H7 (cell line): ENCODE results near the gene CSMD2. TPM values are rescaled to one million over a fixed set of nuclear protein-coding genes. Genes with fewer than 3 reads are reported as not detected.

Experiments
- DNase-seq: peaks from one replicate; pipeline ENCODE4 v3.0.0; 2012
- H3K27me3 ChIP-seq: 2 replicates; pipeline ENCODE4 v1.6.0; 2011; ENCODE audit warnings: mild to moderate bottlenecking, low read length; ENCODE audit not compliant: control insufficient read depth, insufficient read depth
- H3K36me3 ChIP-seq: replicated peaks from 2 replicates; pipeline ENCODE4 v1.5.1; 2011; ENCODE audit warnings: low read length; ENCODE audit not compliant: control insufficient read depth, insufficient read depth
- H3K4me3 ChIP-seq: 2 replicates; pipeline ENCODE4 v1.5.1; 2011; ENCODE audit warnings: low read depth, mild to moderate bottlenecking, control low read depth, low read length, moderate library complexity; ENCODE audit not compliant: insufficient read depth
- total RNA-seq: library from RNA; depleted of rRNA; stranded (reverse); fragments of >200 nt; shearing (Covaris generic); gene quantifications from 2 replicates; pipeline ENCODE4 v1.2.3, GENCODE V29; 2014

Gene CSMD2
- total RNA-seq, 1 experiment from 2014 or later = 6.3 TPM

DNA sequence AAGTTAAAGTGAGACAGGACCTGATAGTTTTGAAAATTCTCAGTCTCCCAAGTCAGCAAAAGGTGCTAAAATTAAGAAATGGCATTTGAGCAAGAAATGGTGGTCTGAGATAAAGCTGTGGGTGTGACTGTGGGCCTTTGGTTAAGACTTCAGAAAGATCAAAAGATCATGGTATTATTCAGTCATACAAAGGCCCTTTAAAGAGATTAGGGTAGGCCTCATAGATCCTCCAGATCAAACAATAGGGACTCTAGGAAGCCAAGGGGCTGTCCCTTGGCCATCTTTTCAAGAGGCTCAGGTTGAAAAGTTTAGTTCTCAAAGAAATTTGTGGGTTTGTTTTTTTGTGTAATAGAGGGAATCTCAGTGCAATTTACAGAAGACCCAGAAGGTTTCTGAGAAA lies 292.8 kb downstream of the CSMD2 start:
- Histone ChIP-seq H3K27me3 (no peaks in the 10 kb centered on the region), H3K36me3 (no peaks in the 10 kb centered on the region), H3K4me3 (no peak overlapping the region)
- DNase-seq = no peak

DNA sequence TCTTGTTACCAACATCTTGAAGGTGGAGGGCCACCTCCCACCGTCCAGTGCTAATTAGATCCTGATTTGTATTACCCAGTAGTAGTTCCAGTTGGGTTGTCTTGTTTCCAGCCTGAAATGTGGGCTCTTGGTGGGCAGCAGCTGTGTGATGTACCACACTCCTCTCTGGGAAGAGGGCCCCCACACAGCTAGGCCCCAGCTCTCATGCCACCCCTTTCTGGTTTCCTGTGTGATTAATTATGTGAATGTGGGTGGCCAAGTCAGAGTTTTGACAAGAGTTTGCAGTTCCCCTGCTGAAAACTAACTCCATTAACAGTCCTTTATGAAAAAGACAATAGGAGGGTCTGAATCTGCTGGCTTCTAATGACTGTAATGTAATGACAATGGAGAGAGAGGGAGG lies 297.3 kb downstream of the CSMD2 start:
- no peak for DNase-seq
- Histone ChIP-seq H3K36me3 (no peaks in the 10 kb centered on the region), H3K27me3 (no peaks in the 10 kb centered on the region), H3K4me3 (no peak overlapping the region)

DNA sequence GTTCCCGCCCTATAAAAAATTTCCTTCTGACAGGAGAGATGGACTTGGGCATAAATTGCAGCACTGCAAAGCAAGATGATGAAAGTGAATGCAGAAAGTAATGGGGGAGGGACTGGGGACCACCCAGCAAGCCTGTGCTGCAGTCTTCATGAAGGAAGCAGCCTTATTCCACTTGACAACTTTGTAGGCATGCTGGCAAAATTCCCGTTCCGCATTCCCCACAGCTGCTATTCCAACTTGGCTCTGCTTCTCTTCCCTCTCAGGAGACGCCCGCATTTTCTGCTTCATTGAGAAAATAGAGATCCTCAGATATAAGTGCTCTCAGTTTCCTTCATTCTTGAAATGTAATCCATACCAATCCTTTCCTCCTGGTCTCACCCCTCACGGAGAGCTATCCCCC lies 298.7 kb downstream of the CSMD2 start:
- DNase-seq = no peak
- Histone ChIP-seq H3K4me3 (no peak overlapping the region), H3K27me3 (no peaks in the 10 kb centered on the region), H3K36me3 (no peaks in the 10 kb centered on the region)

DNA sequence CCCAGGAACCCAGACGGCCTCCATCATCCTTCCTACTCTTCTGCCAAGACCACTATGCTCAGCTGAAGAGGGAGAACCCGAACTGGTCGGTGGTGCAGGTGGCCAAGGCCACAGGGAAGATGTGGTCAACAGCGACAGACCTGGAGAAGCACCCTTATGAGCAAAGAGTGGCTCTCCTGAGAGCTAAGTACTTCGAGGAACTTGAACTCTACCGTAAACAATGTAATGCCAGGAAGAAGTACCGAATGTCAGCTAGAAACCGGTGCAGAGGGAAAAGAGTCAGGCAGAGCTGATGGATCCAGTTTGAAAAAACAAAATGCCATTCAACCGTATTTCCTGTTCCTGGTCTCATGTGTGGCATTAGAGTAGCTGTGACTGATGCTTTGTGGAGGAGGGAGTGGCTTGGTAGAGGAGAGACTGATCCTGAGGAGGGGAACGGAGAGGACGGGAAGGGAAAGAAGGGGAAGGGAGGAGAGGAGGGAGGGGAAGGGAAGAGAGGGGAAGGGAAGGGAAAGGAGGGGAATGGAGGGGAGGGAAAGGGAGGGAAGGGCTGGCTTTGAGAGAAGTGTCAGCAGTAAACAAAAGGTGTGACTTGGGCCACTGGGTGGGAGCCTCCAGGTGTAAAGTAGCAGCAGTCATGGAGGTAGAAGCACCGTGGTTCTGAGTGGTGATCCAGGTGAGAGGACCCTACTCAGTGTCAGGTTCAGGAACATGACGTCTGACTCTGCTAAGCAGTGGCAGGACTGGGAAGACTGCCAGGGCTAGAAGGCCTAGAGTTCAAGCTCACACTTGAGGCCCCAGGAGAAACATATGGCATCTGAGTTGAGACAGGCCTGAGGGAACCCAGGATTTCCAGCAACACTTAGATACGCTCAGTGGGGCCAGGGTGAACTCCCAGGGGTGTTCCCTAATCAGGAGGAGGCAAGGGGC lies 300.3 kb downstream of the CSMD2 start:
- no peak overlapping the region for H3K4me3 ChIP-seq
- H3K36me3 ChIP-seq = no peaks in the 10 kb centered on the region
- H3K27me3 ChIP-seq = no peaks in the 10 kb centered on the region
- no peak for DNase-seq

DNA sequence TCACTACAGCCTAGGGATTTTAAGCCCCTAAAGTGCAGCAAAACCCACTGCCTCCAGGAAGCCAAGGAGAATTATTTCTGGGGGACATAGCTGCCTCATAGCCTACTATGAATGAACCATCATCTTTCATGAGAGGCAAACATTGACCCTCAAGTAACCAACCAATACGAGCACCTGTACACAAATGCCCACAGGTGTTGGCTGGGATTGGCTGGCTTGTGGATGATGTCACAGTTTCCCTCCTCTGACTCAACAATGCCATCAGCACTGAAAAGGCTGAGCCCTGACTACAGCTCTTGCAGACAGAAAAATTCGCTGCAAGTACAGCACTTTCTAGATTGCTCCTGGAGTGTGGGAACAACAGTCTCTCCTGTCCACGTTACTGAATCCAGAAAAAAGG lies 301.3 kb downstream of the CSMD2 start, which contains the start of gene HMGB4:
HMGB4 (plus strand) TSS at position 301 of the 400 bp plus-strand sequence. CDS start 113 bp downstream, outside the sequence.
- Histone ChIP-seq H3K36me3 (no peaks in the 10 kb centered on the region), H3K4me3 (no peak within 1 kb of the TSS), H3K27me3 (no peaks in the 10 kb centered on the region)
- DNase-seq = no peak

DNA sequence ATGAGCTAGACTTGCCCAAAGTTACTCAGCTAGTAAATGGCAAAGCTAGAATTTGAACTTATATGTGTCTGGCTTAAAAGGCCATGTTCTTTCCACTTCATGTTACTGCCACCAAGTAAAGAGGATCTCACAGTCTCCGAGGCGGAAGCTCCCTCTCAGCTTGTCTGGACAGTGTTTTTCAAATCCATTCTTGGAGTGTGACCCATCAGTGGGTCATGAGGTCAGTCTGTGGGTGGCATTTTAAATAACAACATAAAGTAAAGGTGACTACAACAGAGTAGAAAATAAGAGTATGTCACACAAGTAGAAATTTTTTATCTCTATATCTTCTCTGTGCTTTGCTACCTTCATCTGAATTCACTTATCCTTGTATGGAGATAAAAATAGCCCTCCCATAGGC lies 304.4 kb downstream of the CSMD2 start:
- no peak for DNase-seq
- no peaks in the 10 kb centered on the region for H3K27me3 ChIP-seq
- H3K4me3 ChIP-seq = no peak overlapping the region
- H3K36me3 ChIP-seq = no peaks in the 10 kb centered on the region

DNA sequence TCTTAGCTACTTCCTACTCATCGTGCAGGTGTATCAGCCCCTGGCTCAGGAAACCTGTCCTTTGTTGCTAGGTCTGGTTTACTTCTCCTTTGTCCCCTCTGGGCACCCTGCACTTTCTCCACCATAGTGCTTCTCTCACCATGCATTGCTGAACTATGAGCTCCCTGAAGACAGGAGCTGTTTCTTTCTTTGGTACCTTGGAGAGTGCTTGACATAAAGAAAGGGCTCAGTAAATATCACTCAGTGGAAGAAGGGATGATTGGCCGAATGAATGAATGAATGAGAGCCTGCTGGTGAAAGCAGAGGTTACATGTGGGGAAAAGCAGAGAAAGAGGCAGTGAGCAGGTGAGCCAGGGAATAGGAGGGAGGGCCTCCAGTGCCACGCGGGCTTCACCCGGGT lies 310.9 kb downstream of the CSMD2 start:
- Histone ChIP-seq H3K36me3 (no peaks in the 10 kb centered on the region), H3K4me3 (no peak overlapping the region), H3K27me3 (no peaks in the 10 kb centered on the region)
- no peak for DNase-seq

DNA sequence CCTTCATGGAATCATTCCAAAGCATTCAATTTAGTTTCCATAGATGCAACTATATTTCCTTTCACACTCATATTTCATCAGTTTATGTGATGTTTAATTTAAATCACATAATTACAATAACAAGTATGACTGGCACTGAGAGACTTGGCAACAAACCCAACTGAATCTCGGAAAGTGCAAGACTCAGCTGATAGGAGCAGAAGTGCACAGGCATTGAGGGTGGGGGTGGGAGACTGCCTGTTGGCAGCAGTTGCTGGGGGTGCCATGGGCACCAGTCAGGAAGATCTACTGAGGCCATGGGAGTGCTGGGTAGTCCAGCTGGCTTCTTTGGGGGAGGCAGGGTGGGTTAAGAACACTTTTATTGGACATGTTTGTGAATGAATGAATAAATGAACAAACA lies 311.6 kb downstream of the CSMD2 start:
- Histone ChIP-seq H3K36me3 (no peaks in the 10 kb centered on the region), H3K27me3 (no peaks in the 10 kb centered on the region), H3K4me3 (no peak overlapping the region)
- no peak for DNase-seq

DNA sequence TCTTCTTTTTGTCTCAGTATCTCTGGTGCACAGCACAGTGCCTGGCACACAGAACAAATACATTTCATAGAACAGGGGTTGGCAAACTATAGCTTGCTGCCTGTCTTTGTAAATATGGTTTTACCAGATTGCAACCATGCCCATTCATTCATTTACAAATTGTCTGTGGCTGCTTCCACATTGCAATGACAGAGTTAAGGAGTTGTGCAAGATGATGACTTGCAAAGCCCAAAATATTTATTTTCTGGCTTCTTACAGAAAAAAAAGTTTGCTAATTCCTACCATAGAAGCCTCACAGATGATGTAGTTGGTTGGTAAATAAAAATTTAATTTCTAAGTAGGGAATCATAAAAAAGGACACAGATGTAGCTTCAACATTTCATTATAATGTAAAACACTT lies 312.3 kb downstream of the CSMD2 start:
- H3K36me3 ChIP-seq = no peaks in the 10 kb centered on the region
- no peak for DNase-seq
- H3K27me3 ChIP-seq = no peaks in the 10 kb centered on the region
- H3K4me3 ChIP-seq = no peak overlapping the region

DNA sequence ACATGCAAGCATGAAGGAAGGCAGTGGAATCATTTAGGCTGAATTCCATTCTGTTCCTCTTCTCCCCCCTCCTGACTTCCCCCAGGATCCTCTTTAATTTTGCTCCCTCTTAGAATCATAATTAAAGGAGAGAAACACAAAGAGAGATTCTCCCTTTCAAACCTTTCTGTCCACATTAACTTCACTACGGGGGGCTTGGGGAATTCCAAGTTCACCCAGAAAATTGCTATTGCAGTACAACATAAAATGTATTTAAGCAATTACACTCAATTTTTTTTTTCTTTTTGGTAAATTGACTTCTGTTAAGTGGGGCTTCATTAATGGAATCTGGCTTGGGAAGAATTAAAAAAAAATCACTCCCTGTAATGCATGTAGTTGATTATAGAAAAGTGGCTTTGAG lies 314.5 kb downstream of the CSMD2 start:
- H3K4me3 ChIP-seq = no peak overlapping the region
- no peaks in the 10 kb centered on the region for H3K36me3 ChIP-seq
- H3K27me3 ChIP-seq = no peaks in the 10 kb centered on the region
- DNase-seq = no peak

DNA sequence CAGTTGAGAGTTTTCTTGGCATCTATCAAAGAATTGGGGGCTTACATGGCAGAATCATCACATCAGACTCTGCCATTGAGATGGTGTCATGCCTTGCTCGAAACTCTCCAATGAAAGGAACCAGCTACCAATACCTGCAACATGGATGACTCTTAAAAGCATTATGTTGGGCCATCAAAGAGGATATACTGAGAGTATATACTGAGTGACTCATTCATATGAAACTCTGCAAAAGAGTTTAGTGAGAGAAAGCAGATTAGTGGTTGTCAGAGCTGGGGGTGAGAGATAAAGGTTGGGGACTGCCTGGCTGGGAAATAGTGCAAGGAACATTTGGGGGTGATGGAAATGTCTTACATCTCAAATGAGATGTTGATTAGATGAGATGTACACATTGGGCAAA lies 315.8 kb downstream of the CSMD2 start:
- no peak overlapping the region for H3K4me3 ChIP-seq
- H3K36me3 ChIP-seq = no peaks in the 10 kb centered on the region
- DNase-seq = no peak
- no peaks in the 10 kb centered on the region for H3K27me3 ChIP-seq

DNA sequence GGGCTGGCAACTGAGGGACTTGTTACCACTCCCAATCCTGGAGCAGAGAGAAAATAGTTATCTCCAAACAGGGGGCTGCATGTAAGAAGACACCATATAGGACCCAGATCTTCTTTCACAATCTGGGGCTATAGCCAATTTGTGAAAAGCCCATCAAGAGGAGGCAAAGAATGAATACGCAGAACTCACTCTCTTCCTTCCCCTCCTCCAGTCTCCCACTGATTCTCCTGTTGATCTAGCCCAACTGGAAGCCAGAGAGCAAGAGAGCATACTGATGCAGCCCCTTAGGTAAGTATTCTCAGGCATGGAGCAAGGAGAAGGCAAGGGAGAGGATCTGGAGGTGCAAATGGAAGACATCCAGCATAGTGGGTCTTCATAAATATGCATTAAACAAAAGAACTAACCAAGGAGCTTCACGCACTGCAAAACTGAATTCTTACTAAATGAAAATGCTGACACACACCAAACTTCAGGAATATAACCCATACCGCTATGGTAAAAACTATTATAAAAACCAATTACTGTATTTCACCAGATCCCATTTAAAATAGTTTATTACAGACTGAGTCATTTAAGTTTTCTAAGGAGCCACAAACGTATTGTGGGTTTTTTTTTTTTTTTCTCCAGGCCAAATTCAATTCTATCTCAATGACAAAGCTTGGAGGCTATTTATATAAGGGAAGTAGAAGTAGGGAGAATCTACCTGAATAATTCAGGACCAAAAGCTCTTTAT lies 316.7 kb downstream of the CSMD2 start:
- no peak for DNase-seq
- no peaks in the 10 kb centered on the region for H3K27me3 ChIP-seq
- no peak overlapping the region for H3K4me3 ChIP-seq
- no peaks in the 10 kb centered on the region for H3K36me3 ChIP-seq

DNA sequence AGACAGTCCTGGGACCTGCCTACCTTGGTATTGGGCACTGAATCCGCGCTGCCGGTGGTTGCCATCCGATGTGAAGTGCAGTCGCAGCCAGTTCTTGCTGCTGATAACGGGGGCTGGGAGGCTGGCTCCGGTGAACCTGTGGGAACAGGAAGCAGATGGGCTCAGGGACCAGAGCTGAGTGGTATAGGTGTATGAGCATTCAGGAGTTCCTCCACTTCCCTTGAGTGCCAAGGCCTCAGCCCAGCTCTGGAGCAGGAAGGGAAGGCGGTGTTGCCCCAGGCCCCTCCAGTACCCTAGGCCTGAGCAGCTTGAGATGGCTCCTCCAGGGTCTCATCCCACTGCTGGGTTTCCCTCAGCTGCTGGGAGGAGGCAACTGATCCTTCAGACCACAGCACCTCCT lies 318.2 kb downstream of the CSMD2 start:
- H3K36me3 ChIP-seq = no peaks in the 10 kb centered on the region
- no peaks in the 10 kb centered on the region for H3K27me3 ChIP-seq
- DNase-seq = no peak
- H3K4me3 ChIP-seq = no peak overlapping the region

DNA sequence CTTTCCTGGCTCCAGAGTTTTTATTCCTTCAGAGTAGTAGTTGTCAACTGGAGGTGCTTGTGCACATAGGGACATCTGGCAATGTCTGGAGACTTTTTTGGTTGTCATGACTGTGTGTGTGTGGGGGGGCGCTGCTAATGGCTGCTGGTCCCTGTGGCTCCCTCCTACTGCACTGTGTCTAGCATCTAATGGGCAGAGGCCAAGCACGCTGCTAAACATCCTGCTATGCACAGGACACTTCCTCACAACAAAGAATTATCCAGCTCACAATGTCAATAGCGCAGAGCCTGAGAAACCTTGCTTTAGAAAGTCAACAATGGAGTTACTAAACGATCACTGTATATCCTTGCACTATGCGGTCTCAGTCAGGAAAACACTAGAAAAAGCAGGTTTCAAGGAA lies 320.9 kb downstream of the CSMD2 start:
- DNase-seq = no peak
- Histone ChIP-seq H3K27me3 (no peaks in the 10 kb centered on the region), H3K36me3 (no peaks in the 10 kb centered on the region; the same call in 1 of the 2 replicates), H3K4me3 (no peak overlapping the region)

DNA sequence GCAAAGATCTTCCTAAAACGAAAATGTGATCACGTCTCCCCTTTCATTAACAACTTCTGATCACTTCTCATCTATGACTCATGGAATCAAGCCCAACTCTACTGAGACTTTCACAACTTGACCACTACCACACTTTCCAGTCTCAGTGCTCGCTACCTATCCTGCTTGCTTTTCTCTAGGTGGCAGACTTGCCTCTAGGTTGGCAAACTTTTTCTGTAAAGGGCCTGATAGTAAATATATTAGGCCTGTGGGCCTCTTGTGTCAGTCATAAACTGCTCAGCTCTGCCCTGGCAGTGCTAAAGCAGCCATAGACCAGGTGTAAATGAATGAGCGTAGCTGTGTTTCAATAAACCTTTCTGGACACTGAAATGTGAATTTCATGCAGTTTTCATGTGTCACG lies 322.7 kb downstream of the CSMD2 start:
- no peak overlapping the region for H3K4me3 ChIP-seq
- H3K27me3 ChIP-seq = no peaks in the 10 kb centered on the region
- H3K36me3 ChIP-seq = no peaks in the 10 kb centered on the region; the same call in 1 of the 2 replicates
- DNase-seq = no peak
